Measurements from ENCODE around the gene NUB1.

DNA sequence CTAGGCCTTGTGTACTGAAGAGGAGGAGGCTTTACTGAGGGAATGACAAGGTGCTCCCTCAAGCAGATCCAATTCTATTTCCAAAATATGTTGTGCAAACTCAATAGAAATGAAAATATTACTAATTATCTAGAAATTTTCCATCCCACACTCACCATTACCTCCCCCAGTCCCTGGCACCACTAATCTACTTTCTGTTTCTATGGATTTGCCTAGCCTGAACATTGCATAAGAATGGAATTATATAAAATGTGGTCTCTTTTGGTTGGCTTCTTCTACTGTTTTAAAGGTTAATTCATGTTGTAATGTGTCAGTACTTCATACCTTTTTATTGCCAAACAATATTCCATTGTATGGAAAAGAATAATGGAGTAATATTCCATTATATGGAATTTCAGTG, 18.7 kb upstream of the NUB1 start:
- TF ChIP-seq, protein P1, sequence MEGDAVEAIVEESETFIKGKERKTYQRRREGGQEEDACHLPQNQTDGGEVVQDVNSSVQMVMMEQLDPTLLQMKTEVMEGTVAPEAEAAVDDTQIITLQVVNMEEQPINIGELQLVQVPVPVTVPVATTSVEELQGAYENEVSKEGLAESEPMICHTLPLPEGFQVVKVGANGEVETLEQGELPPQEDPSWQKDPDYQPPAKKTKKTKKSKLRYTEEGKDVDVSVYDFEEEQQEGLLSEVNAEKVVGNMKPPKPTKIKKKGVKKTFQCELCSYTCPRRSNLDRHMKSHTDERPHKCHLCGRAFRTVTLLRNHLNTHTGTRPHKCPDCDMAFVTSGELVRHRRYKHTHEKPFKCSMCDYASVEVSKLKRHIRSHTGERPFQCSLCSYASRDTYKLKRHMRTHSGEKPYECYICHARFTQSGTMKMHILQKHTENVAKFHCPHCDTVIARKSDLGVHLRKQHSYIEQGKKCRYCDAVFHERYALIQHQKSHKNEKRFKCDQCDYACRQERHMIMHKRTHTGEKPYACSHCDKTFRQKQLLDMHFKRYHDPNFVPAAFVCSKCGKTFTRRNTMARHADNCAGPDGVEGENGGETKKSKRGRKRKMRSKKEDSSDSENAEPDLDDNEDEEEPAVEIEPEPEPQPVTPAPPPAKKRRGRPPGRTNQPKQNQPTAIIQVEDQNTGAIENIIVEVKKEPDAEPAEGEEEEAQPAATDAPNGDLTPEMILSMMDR (IDR thresholded peaks at IDR 0.05; ENCODE audit: low read depth, low read length, poor library complexity, severe bottlenecking): no peak
- TF ChIP-seq EZH2phosphoT487 (IDR thresholded peaks at IDR 0.05; ENCODE audit: borderline replicate concordance, low read length): no peak
